NCI-H345 treated with DMSO at 0.1 percent for 48 hours (cell line): ENCODE results near the gene TSPAN2.

Experiments
- DNase-seq: peaks from one replicate; lab custom pipeline; 2025; ENCODE audit not compliant: unreplicated experiment; lab: John Stamatoyannopoulos, UW

TSPAN2 gene

GRCh38 chr1:115076384-115076915 is 12.9 kb downstream of the TSPAN2 start:
- no peak for DNase-seq

DNA sequence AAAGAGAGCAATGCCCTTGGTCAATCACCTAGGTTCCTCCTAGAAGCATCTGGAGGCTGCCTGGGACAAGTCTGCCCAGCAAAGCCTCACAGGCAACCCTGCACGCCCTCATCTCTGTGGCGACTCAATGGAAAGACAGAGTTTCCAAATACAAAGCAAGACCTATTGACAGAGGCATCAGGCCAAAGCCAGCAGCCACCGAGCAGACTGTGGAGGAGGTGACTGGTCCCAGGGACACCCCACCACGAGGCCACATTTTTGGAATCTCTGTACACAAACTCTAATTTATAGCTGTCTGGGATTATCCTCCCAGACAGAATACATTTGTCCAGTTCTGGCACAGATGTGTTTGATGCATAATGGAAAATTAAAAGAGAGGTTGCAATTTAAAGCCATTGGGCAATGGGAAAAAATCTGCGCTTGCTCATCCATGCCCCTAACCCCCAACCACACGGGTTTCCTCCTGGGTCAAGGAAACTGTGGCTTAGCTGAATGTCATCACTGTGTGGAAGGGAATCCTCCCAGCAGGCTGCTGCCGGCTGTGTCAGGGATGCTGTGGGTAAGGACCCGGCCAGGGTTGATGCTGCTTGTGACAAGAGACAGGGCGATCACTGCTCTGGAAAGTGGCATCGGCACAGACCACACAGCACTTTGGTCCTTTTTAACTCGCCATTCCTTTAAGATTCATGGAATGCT is 14.3 kb downstream of the TSPAN2 start:
- no peak for DNase-seq

- no peak for DNase-seq
Observed at GRCh38 chr1:115073298-115074087, 15.8 kb downstream of the TSPAN2 start.

DNA sequence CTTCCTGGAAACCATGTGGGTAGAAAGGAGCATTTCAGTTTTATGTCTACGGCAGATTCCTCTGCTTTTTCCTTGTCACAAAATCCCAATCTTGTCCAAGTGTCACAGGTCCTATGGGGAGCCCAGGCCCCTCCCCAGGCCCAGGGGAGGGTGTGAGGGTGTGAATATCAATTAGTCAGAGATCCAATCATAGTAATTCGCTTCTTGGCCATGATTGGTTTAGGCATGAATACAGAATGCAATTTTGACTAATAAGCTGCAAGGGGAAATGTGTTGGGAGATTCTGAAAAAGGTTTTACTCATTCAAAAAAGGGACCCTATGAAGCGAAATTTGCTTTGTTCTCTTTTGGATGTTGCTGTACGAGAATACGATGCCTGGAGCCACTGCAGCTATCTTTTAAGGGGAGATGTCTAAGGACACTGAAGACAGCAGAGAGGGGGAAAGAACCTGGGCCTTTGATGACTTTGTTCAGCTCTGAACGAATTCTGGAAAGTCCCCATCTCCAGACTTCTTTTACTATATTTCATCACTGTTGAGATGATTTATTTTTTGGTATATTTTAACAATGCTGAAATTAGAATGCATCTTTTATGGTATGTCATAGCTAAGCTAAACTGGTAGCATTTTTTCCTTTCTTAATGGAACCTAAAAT is 18.2 kb downstream of the TSPAN2 start:
- DNase-seq = no peak

DNA sequence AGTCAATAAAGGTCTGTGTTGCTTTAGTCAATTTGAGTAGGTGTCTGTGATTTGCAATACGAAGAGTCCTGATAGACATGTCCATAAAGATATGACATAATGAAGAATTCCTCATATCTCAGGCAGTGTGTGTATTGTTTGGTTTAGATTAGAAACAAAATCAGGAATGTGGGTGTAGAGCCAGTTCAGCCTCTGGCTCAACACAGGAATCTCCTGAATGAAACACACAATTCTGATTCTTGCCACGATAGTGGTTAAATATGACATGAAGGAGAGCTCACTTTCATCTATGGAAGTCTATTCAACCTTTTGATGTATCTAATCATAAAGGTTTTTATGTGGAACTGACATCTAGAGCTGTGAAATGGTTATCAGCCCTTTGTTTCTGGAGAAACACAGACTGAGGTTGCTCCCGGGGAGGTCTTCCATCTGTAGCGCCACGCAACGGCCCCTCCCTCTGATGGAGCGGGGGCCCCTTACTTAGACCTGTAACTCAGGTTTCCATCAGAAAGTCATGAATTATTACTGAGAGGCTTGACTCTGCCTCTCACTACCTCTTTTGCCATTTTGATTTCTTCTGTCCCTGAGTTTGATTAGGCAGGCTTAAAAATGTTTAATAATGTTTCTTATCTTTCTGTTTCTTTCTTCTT is 19.5 kb downstream of the TSPAN2 start:
- DNase-seq = no peak

DNA sequence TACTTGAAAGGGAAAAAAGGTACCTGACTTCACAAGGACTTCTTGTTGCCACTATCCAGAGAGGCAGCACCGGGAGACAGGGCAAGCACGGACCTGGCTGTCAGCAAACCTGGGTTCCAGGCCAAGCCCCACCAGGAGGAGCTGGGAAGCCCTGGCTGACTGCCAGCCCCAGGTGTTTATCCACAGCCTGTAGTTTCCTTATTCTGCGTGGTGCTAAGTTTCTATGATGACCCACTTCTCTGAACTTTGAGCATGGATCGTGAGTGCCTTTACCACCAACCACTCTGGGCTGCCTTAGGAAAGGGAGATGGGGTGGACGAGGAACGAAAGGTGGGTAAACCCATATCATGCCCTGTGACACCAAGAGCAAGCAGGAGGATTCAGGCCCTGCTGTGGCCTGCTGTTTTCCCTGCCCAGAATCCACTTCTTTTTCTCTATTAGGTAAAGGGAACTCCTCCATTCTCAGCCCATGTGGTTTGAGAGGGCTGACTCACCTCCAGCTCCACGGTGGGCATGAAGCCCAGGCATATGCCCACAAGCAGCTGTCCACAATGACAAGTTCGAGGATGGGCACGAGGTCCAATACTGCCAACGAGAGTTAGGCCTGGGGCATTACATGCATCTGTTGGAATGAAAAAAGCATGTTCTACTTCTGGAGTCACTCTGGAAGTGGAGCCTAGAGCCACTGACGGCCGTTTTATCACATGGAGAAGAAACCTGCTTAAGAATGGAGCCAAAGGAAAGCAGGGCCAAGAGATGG is 20.3 kb downstream of the TSPAN2 start:
- no peak for DNase-seq

- no peak for DNase-seq
Observed at GRCh38 chr1:115067161-115067859, 22.0 kb downstream of the TSPAN2 start.

GRCh38 chr1:115065021-115065420 is 24.3 kb downstream of the TSPAN2 start:
- no peak for DNase-seq

- no peak for DNase-seq
Observed at GRCh38 chr1:115064461-115064860, 24.8 kb downstream of the TSPAN2 start.

- DNase-seq = no peak
Observed at GRCh38 chr1:115063228-115063901, 25.9 kb downstream of the TSPAN2 start.

GRCh38 chr1:115062542-115063004 is 26.7 kb downstream of the TSPAN2 start:
- DNase-seq = no peak

DNA sequence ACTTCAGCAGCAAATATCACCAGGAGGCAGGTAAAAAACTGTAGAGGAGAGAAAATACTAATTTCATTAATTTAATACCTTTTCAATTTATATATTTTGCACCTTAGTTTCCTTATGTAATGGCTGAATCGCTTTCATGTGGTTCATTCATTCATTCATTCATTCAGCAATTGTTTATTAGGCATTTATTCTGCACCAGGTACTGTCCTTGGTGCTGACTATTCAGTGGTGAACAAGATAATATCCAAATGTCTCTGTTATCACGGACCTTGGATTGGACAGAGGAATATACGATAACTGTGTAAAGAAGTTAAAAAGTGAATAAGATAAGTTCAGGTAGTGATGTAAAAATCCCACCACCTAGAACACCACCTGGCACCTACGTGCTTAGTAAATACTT is 28.8 kb downstream of the TSPAN2 start:
- DNase-seq = no peak

DNA sequence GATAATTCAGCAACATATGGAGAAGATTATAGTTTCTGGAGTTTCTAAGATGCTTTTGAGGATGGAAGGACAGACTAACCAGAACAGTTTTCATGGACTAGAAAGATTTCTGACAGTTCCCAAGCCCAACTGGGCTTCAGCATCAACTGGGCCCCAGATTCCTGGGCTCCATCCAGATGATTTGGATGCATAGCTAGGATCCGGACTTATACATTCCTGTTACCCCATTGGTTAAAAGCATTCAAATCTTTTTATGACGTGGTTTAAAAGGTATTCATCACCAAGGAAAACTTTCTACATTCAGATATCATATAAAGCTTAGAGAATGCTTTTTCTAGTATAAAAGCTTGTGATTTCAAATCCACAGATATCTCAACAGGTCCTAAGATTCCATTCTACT is 30.0 kb downstream of the TSPAN2 start:
- DNase-seq = no peak

GRCh38 chr1:115057661-115058254 is 31.5 kb downstream of the TSPAN2 start:
- no peak for DNase-seq

- no peak for DNase-seq
Observed at GRCh38 chr1:115056395-115056798, 32.9 kb downstream of the TSPAN2 start.

DNA sequence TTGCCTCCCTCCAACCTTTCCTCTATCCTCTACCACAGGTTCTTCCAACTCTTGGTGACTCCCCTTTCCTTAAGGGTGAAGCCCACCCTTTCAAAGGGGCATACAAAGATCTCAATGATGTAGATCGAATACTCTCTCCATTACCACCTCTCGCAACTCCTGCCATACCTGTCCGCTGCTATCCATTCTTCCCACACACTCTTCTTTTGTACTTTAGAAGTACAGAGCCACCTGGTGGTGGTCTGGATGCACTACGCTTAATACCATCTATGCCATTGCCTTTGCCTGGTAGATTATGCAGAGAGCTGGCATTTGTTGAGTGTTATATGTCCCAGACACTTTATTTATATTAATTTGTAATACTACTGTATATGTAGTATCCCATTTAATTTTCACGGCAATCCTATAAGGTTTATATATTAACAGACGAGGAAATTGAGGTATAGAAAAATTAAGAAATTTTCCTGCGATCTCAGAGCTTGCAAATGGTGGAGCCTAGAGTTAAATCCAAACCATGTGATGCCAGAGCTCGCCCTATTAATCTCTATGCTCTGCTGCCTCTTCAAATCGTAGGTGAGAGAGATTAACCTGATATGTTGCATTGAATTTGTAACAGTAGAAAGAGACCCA is 36.7 kb downstream of the TSPAN2 start:
- DNase-seq = peak; percentile 29

DNA sequence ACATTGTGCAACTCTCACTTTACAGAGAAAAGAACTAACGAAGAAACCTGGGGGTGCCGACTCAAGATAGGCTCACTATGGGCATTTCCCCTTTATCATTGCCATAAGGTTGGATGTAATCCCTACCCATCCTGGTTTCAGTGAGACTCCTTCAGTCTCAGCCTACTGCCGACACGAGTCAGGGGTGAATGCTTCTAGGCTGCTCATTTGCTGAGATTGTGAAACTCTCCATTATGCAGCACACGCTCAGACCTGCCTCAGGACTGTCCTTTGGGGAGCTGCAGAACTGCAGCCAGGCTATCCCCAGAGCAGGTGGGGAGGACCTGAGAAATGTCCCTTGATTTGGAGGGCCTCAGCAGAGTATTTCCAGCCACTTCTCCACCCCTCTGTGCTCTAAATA is 37.5 kb downstream of the TSPAN2 start:
- no peak for DNase-seq

DNA sequence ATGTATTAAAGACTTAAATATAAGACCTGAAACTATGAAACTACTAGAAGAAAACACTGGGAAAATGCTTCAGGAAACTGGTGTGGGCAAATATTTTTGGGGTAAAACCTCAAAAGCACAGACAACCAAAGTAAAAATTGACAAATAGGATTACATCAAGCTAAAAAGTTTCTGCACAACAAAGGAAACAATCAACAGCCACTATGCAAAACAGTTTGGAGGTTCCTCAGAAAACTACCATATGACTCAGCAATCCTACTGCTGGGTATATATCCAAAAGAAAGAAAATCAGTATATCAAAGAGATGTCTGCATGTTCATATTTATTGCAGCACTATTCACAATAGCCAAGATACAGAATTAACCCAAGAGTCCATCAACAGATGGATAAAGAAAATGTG is 42.6 kb downstream of the TSPAN2 start:
- no peak for DNase-seq
